ENCODE measurements around the gene CPNE7.

DNA sequence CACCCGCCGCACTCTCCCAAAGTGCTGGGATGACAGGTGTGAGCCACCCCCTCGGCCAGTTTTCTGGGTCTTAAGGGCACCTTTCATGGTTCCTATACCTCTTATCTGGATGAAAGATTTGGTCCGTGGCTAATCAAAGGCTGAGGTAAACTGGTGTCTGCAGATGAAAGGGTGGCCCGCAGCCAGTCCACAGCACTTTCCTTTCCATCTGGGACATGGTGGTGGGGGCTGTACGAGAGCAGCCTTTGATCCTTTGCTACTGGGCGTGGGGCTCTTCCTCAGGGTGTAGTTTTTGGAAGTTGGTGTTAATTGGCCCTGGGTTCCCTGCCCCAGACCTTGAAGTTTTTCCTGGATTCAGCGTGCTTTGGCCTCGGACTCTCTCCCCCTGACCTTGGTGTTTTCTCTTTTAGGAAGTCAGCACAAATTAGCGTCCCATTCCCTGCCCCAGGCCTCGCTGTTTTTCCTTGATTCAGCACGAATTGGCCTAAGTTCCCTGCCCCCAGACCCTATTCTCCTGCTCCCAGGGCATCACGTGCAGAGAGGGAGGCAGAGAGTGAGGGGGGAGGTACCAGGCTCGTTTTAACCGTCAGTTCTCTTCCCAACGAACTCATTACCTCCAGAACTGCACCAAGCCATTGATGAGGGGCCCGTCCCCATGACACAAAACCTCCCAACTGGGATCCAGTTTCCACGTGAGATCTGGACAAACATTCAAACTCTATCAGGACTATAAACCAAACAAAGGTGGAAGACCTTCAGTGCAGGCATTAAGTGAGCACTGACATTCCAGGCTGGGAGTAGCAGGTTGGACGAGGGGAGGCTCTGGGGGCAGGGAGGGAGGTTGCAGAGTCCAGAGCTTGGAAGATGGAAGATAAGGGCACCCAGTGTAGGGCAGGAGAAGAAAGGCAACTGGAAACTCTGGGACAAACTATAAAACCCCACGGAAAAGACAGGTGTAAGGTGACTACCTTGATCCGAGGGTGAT, 49.5 kb downstream of the CPNE7 start:
- no peak for TF ChIP-seq EZH2 (IDR thresholded peaks at IDR 0.05; ENCODE audit: borderline replicate concordance)
- TF ChIP-seq, protein P1, sequence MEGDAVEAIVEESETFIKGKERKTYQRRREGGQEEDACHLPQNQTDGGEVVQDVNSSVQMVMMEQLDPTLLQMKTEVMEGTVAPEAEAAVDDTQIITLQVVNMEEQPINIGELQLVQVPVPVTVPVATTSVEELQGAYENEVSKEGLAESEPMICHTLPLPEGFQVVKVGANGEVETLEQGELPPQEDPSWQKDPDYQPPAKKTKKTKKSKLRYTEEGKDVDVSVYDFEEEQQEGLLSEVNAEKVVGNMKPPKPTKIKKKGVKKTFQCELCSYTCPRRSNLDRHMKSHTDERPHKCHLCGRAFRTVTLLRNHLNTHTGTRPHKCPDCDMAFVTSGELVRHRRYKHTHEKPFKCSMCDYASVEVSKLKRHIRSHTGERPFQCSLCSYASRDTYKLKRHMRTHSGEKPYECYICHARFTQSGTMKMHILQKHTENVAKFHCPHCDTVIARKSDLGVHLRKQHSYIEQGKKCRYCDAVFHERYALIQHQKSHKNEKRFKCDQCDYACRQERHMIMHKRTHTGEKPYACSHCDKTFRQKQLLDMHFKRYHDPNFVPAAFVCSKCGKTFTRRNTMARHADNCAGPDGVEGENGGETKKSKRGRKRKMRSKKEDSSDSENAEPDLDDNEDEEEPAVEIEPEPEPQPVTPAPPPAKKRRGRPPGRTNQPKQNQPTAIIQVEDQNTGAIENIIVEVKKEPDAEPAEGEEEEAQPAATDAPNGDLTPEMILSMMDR (IDR thresholded peaks at IDR 0.05; ENCODE audit: poor library complexity): no peak
